Left hindlimb (tissue), 1 donor: ENCODE measurements around the gene COL11A2.

Experiments
- DNase-seq: peaks from one replicate; pipeline ENCODE4 v3.0.0-alpha.2; 2018

COL11A2 gene

GRCh38 chr6:33191383-33192104, 723 bp downstream of the COL11A2 start:
- peak; percentile 78 for DNase-seq

GRCh38 chr6:33190504-33191107, 1.7 kb downstream of the COL11A2 start:
- DNase-seq: peak; percentile 77

- peak; percentile 63 for DNase-seq
Observed at GRCh38 chr6:33189625-33190448, 2.4 kb downstream of the COL11A2 start.

- DNase-seq: no peak
Observed at GRCh38 chr6:33189164-33189563, 3.1 kb downstream of the COL11A2 start.

- no peak for DNase-seq
Observed at GRCh38 chr6:33187809-33188208, 4.5 kb downstream of the COL11A2 start.

GRCh38 chr6:33185654-33186187, 6.5 kb downstream of the COL11A2 start:
- no peak for DNase-seq

GRCh38 chr6:33185190-33185589, 7.1 kb downstream of the COL11A2 start:
- DNase-seq: no peak

- DNase-seq: no peak
Observed at GRCh38 chr6:33183071-33183683, 9.1 kb downstream of the COL11A2 start.

- no peak for DNase-seq
Observed at GRCh38 chr6:33181141-33181540, 11.1 kb downstream of the COL11A2 start.

- peak; percentile 31 for DNase-seq
Observed at GRCh38 chr6:33178755-33179475, 13.4 kb downstream of the COL11A2 start.

GRCh38 chr6:33177552-33178446, 14.5 kb downstream of the COL11A2 start:
- peak; percentile 79 for DNase-seq

GRCh38 chr6:33176906-33177305, 15.4 kb downstream of the COL11A2 start:
- peak; percentile 24 for DNase-seq

- DNase-seq: peak; percentile 23
Observed at GRCh38 chr6:33175436-33176069, 16.7 kb downstream of the COL11A2 start.

- no peak for DNase-seq
Observed at GRCh38 chr6:33174784-33175183, 17.5 kb downstream of the COL11A2 start.

- DNase-seq: no peak
Observed at GRCh38 chr6:33173535-33174180, 18.6 kb downstream of the COL11A2 start.

GRCh38 chr6:33172688-33173534, 19.4 kb downstream of the COL11A2 start:
- no peak for DNase-seq

- DNase-seq: no peak
Observed at GRCh38 chr6:33171880-33172687, 20.2 kb downstream of the COL11A2 start.
